Measurements from ENCODE around the gene WNT9A. TPM values are rescaled to one million over a fixed set of nuclear protein-coding genes. Genes with fewer than 3 reads are reported as not detected.

Gene WNT9A
- total and polyA plus RNA-seq, 9 of the 15 experiments (the other 6 are each of a cell fraction or from before 2014, with no cell fraction given) = 0.04 to 0.17 (median 0.10) TPM; not detected in 4

GRCh38 chr1:227947676-227948492 lies at the start of gene WNT9A (continued):
- no peak for TF ChIP-seq ZNF592 (IDR thresholded peaks at IDR 0.05)
- no peak for TF ChIP-seq SIN3B (IDR thresholded peaks at IDR 0.05; ENCODE audit: low read depth)
- no peak for TF ChIP-seq KLF6 (CRISPR knock-in tag; IDR thresholded peaks at IDR 0.05; ENCODE audit: borderline replicate concordance)
- TF ChIP-seq PHB (CRISPR knock-in tag; IDR thresholded peaks at IDR 0.05) = no peak
- TF ChIP-seq NFATC3 (IDR thresholded peaks at IDR 0.05) = no peak
- no peak for TF ChIP-seq HDAC1 (IDR thresholded peaks at IDR 0.05)
- no peak for TF ChIP-seq TAF15 (IDR thresholded peaks at IDR 0.05; ENCODE audit: low read depth, low read length)
- TF ChIP-seq ZHX1 (conservative IDR thresholded peaks at IDR 0.05; ENCODE audit: low read length) = no peak
- no peak for TF ChIP-seq MNT (conservative IDR thresholded peaks at IDR 0.05)
- no peak for TF ChIP-seq MXI1 (IDR thresholded peaks at IDR 0.05; ENCODE audit: low read depth, low read length)
- no peak for TF ChIP-seq ZNF324 (CRISPR knock-in tag; IDR thresholded peaks at IDR 0.05)
- TF ChIP-seq ZMIZ1 (IDR thresholded peaks at IDR 0.05; ENCODE audit: low read depth in 2 of 2, low read length in 2 of 2) = no peak
